Activated CD4-positive, alpha-beta T cell treated with anti-CD3 and anti-CD28 coated beads, Interleukin-2, Interleukin-6, amounts not matched to agents 100 ng/mL and 50 ng/mL, durations not matched to agents 16 hours and 8 hours (primary cell): ENCODE measurements around the gene KIRREL1.
"Not testable (repeated sequence)": the region's sequence is repeated elsewhere in the genome, so short reads cannot be mapped to it uniquely, and the experiment has no call there.

Experiments used
- DNase-seq: peaks from one replicate; pipeline ENCODE4 v3.0.0-alpha.2; 2020

KIRREL1 gene

GRCh38 chr1:158112994-158113758, 119.7 kb downstream of the KIRREL1 start:
- DNase-seq = peak; percentile 13

- no peak for DNase-seq
Observed at GRCh38 chr1:158113759-158114127, 120.3 kb downstream of the KIRREL1 start.

GRCh38 chr1:158115126-158115525, 121.7 kb downstream of the KIRREL1 start:
- no peak for DNase-seq

GRCh38 chr1:158116311-158117167, 123.1 kb downstream of the KIRREL1 start:
- no peak for DNase-seq

- DNase-seq = peak; percentile 57
Observed at GRCh38 chr1:158117854-158118704, 124.6 kb downstream of the KIRREL1 start.

GRCh38 chr1:158118713-158119402, 125.4 kb downstream of the KIRREL1 start:
- no peak for DNase-seq

- no peak for DNase-seq
Observed at GRCh38 chr1:158119976-158120653, 126.7 kb downstream of the KIRREL1 start.

GRCh38 chr1:158121604-158122254, 128.3 kb downstream of the KIRREL1 start:
- peak; percentile 32 for DNase-seq

- DNase-seq = no peak
Observed at GRCh38 chr1:158122833-158123388, 129.5 kb downstream of the KIRREL1 start.

- no peak for DNase-seq
Observed at GRCh38 chr1:158124034-158124433, 130.6 kb downstream of the KIRREL1 start.

GRCh38 chr1:158124999-158125398, 131.6 kb downstream of the KIRREL1 start:
- DNase-seq = peak; percentile 80

GRCh38 chr1:158126425-158126824, 133.0 kb downstream of the KIRREL1 start:
- DNase-seq = peak; percentile 41

GRCh38 chr1:158128531-158128930, 135.1 kb downstream of the KIRREL1 start:
- DNase-seq = not testable (repeated sequence)

- DNase-seq = no peak
Observed at GRCh38 chr1:158131217-158131616, 137.8 kb downstream of the KIRREL1 start.

GRCh38 chr1:158140764-158141192, 147.3 kb downstream of the KIRREL1 start:
- no peak for DNase-seq

GRCh38 chr1:158145173-158145719, 151.8 kb downstream of the KIRREL1 start:
- no peak for DNase-seq

GRCh38 chr1:158146165-158146564, 152.7 kb downstream of the KIRREL1 start:
- DNase-seq = no peak

GRCh38 chr1:158146739-158147138, 153.3 kb downstream of the KIRREL1 start:
- DNase-seq = no peak

- no peak for DNase-seq
Observed at GRCh38 chr1:158147401-158147800, 154.0 kb downstream of the KIRREL1 start.

GRCh38 chr1:158147869-158148268, 154.4 kb downstream of the KIRREL1 start:
- DNase-seq = no peak

- DNase-seq = no peak
Observed at GRCh38 chr1:158148468-158148867, 155.0 kb downstream of the KIRREL1 start.
